K562 (cell line): ENCODE measurements around the gene NFIC. TPM values are rescaled to one million over a fixed set of nuclear protein-coding genes. Genes with fewer than 3 reads are reported as not detected.

Source experiments
- ADNP ChIP-seq: fragments of 200-800 bp; sonication (Bioruptor generic); IDR thresholded peaks from 2 replicates; pipeline ENCODE4 v1.6.1; 2016; ENCODE audit warnings: missing genetic modification characterization, missing compliant biosample characterization
- BACH1 ChIP-seq: fragments of 200-800 bp; sonication (Bioruptor generic); IDR thresholded peaks from 2 replicates; pipeline ENCODE4 v1.6.1; 2016; ENCODE audit warnings: missing genetic modification characterization, missing compliant biosample characterization
- BHLHE40 ChIP-seq: IDR thresholded peaks from 2 replicates; pipeline ENCODE4 v1.6.1; 2011; ENCODE audit warnings: low read length, improper control_type of control experiment
- FOXK2 ChIP-seq, 2 experiments: fragments of 450-650 bp; IDR thresholded peaks in 1 of 2; conservative IDR thresholded peaks in 1 of 2; 2 replicates each; pipeline ENCODE4 v1.6.1; 2016; ENCODE audit warnings: low read depth in 2 of 2, mild to moderate bottlenecking in 1 of 2
- HDAC3 ChIP-seq: fragments of 450-650 bp; IDR thresholded peaks from 2 replicates; pipeline ENCODE4 v1.6.1; 2018; ENCODE audit warnings: borderline replicate concordance, mild to moderate bottlenecking, moderate library complexity; ENCODE audit not compliant: partially characterized antibody
- KLF13 ChIP-seq: fragments of 450-650 bp; IDR thresholded peaks from 2 replicates; pipeline ENCODE4 v1.6.1; 2016; ENCODE audit warnings: missing genetic modification characterization, low read depth, mild to moderate bottlenecking, missing compliant biosample characterization, moderate library complexity, borderline replicate concordance
- LCOR ChIP-seq: sonication (generic); formaldehyde crosslinking; IDR thresholded peaks from 2 replicates; pipeline ENCODE4 v1.8.0; 2022; ENCODE audit warnings: mild to moderate bottlenecking, missing genetic modification reagents
- NKRF ChIP-seq: fragments of 450-650 bp; IDR thresholded peaks from 2 replicates; pipeline ENCODE4 v1.6.1; 2016; ENCODE audit warnings: borderline replicate concordance
- SP1 ChIP-seq: sonication (generic); formaldehyde crosslinking; IDR thresholded peaks from 2 replicates; pipeline ENCODE4 v1.8.1; 2022; ENCODE audit warnings: mild to moderate bottlenecking, missing genetic modification reagents
- STAT5B ChIP-seq: fragments of 250-450 bp; sonication (Bioruptor Pico); IDR thresholded peaks from 2 replicates; pipeline ENCODE4 v1.8.0; 2021; ENCODE audit warnings: mild to moderate bottlenecking, inconsistent platforms
- TFE3 ChIP-seq: fragments of 450-650 bp; formaldehyde crosslinking; IDR thresholded peaks from 2 replicates; pipeline ENCODE4 v1.4.0; 2020; ENCODE audit warnings: mild to moderate bottlenecking, mixed read lengths
- THRA ChIP-seq: fragments of 450-650 bp; IDR thresholded peaks from 2 replicates; pipeline ENCODE4 v1.6.1; 2017; ENCODE audit warnings: mild to moderate bottlenecking, moderate library complexity
- YY1 ChIP-seq, 3 experiments: IDR thresholded peaks; 2 replicates each; pipeline ENCODE4 v1.6.1; 2011; ENCODE audit warnings: low read length in 2 of 3, mild to moderate bottlenecking in 2 of 3, moderate library complexity in 2 of 3, borderline replicate concordance in 1 of 3, control low read depth in 1 of 3, low read depth in 1 of 3; ENCODE audit not compliant: insufficient read depth in 3 of 3, insufficient replicate concordance in 2 of 3, control insufficient read depth in 1 of 3, insufficient read length in 1 of 3; ENCODE audit errors: extremely low read depth in 1 of 3
- ZBTB34 ChIP-seq: fragments of 250-450 bp; sonication (Bioruptor Pico); IDR thresholded peaks from 2 replicates; pipeline ENCODE4 v1.8.0; 2021; ENCODE audit warnings: mild to moderate bottlenecking, moderate library complexity
- ZFP36 ChIP-seq: fragments of 150-350 bp; IDR thresholded peaks from 2 replicates; pipeline ENCODE4 v1.6.1; 2018; ENCODE audit warnings: low read length, low read depth; ENCODE audit not compliant: partially characterized antibody
- ZFPM2 ChIP-seq: fragments of 250-450 bp; sonication (Bioruptor Pico); IDR thresholded peaks from 2 replicates; pipeline ENCODE4 v1.5.1; 2022; ENCODE audit warnings: mild to moderate bottlenecking
- ZNF512 ChIP-seq: IDR thresholded peaks from 2 replicates; pipeline ENCODE4 v1.6.1; 2016; ENCODE audit warnings: missing genetic modification characterization, missing compliant biosample characterization
- polyA plus RNA-seq, 8 experiments: library from polyadenylated mRNA; depleted of rRNA in 4 of 8; stranded (reverse) in 5 of 8; unstranded in 3 of 8; fragments of >200 nt; fragmentation: Nextera tagmentation in 2 of 8; fragmentation: Illumina TruSeq in 1 of 8; extraction: Ambion mirVana in 2 of 8; extraction: Trizol in 1 of 8; gene quantifications; 2 replicates each; pipeline versions ENCODE4 v1.2.1 to v1.2.3, GENCODE V29; 2011 to 2014; ENCODE audit warnings: inconsistent platforms in 1 of 8, missing spikeins in 1 of 8
- total RNA-seq, 7 experiments: library from RNA; depleted of rRNA in 6 of 7; stranded (reverse); fragments of >200 nt in 6 of 7; fragmentation: Illumina TruSeq in 2 of 7; extraction: Trizol in 2 of 7; gene quantifications; 2 replicates each; pipeline versions ENCODE4 v1.2.1 to v1.2.3, GENCODE V29; 2011 to 2021; ENCODE audit warnings: low replicate concordance in 1 of 7

Gene NFIC
- total and polyA plus RNA-seq, 9 of the 15 experiments (the other 6 are each of a cell fraction or from before 2014, with no cell fraction given) = 0.71 to 62.1 (median 6.9) TPM

GRCh38 chr19:3360421-3361383, 5.7 kb upstream of the NFIC start (continued):
- TF ChIP-seq ZNF512 (tag) = no peak
- no peak for TF ChIP-seq THRA
- no peak for TF ChIP-seq STAT5B
- TF ChIP-seq LCOR = no peak
- TF ChIP-seq ADNP (tag) = no peak
- peak; percentile 82 for TF ChIP-seq NKRF
- TF ChIP-seq FOXK2 (conservative IDR thresholded peaks at IDR 0.05 in 1 of 2, IDR thresholded peaks at IDR 0.05 in 1 of 2; ENCODE audit: low read depth in 2 of 2) = peak; percentile 79 to 80
- TF ChIP-seq ZFP36 = no peak
- TF ChIP-seq BHLHE40 = peak; percentile 51
- TF ChIP-seq ZFPM2 (CRISPR knock-in tag) = no peak
- no peak for TF ChIP-seq SP1 (CRISPR knock-in tag)
- no peak for TF ChIP-seq HDAC3
- no peak for TF ChIP-seq TFE3 (CRISPR knock-in tag)
- no peak for TF ChIP-seq YY1 (IDR thresholded peaks at IDR 0.05; ENCODE audit: borderline replicate concordance in 1 of 3, control insufficient read depth in 1 of 3, extremely low read depth in 1 of 3, insufficient read depth in 3 of 3, insufficient read length in 1 of 3, insufficient replicate concordance in 2 of 3, low read depth in 1 of 3, low read length in 2 of 3)
- TF ChIP-seq ZBTB34 = 0 out of 2 replicates have a peak, but pooled peaks have one; percentile 50
- peak; percentile 31; the same call in 1 of the 2 replicates for TF ChIP-seq KLF13
- TF ChIP-seq BACH1 (tag) = no peak
